Muscle layer of colon (tissue), 2 donors: ENCODE results near the gene CEBPG.

ENCODE experiments used
- H3K27ac ChIP-seq: one replicate; pipeline ENCODE4 v1.7.0; 2013; ENCODE audit warnings: low read depth, mild to moderate bottlenecking, low read length, moderate library complexity
- H3K27me3 ChIP-seq, 2 donors: one replicate each; pipeline ENCODE4 v1.7.0; 2013; ENCODE audit warnings: low read length in 2 of 2, mild to moderate bottlenecking in 2 of 2; ENCODE audit not compliant: insufficient read depth in 2 of 2, control insufficient read depth in 1 of 2
- H3K36me3 ChIP-seq: one replicate; pipeline ENCODE4 v1.7.0; 2013; ENCODE audit warnings: mild to moderate bottlenecking, low read length; ENCODE audit not compliant: insufficient read depth
- H3K4me1 ChIP-seq: one replicate; pipeline ENCODE4 v1.7.0; 2013; ENCODE audit warnings: mild to moderate bottlenecking, low read length; ENCODE audit not compliant: insufficient read depth
- H3K4me3 ChIP-seq, 2 donors: one replicate each; pipeline ENCODE4 v1.7.0; 2013; ENCODE audit warnings: low read length in 2 of 2, low read depth in 1 of 2, mild to moderate bottlenecking in 1 of 2, moderate library complexity in 1 of 2
- H3K9ac ChIP-seq: one replicate; pipeline ENCODE4 v1.7.0; 2013; ENCODE audit warnings: low read length
- H3K9me3 ChIP-seq: one replicate; pipeline ENCODE4 v1.7.0; 2013; ENCODE audit warnings: mild to moderate bottlenecking, low read length
- donor health status: abdominal sarcoma.
- donor health status: Adenocarcinoma of cecum.

The CEBPG gene

GRCh38 chr19:33405553-33406461 is 32.3 kb downstream of the CEBPG start:
- no peak overlapping the region for H3K9ac ChIP-seq
- no peaks in the 10 kb centered on the region for H3K27me3 ChIP-seq
- H3K27ac ChIP-seq, result no peak overlapping the region
- H3K36me3 ChIP-seq, result no peaks in the 10 kb centered on the region
- H3K9me3 ChIP-seq, result no peaks in the 10 kb centered on the region
- no peak overlapping the region for H3K4me3 ChIP-seq
- peaks cover 11% of the 10 kb centered on the region for H3K4me1 ChIP-seq

GRCh38 chr19:33406521-33407139 is 33.1 kb downstream of the CEBPG start:
- Histone ChIP-seq H3K4me1 (peaks cover 11% of the 10 kb centered on the region), H3K4me3 (no peak overlapping the region), H3K36me3 (no peaks in the 10 kb centered on the region), H3K27ac (no peak overlapping the region), H3K9me3 (no peaks in the 10 kb centered on the region), H3K9ac (no peak overlapping the region), H3K27me3 (no peaks in the 10 kb centered on the region)

GRCh38 chr19:33407140-33407551 is 33.6 kb downstream of the CEBPG start:
- Histone ChIP-seq H3K9ac (no peak overlapping the region), H3K4me3 (no peak overlapping the region), H3K27me3 (no peaks in the 10 kb centered on the region), H3K9me3 (no peaks in the 10 kb centered on the region), H3K36me3 (no peaks in the 10 kb centered on the region), H3K27ac (no peak overlapping the region), H3K4me1 (peaks cover 11% of the 10 kb centered on the region)

- H3K4me3 ChIP-seq, result no peak overlapping the region
- no peaks in the 10 kb centered on the region for H3K36me3 ChIP-seq
- no peaks in the 10 kb centered on the region for H3K27me3 ChIP-seq
- H3K9me3 ChIP-seq, result no peaks in the 10 kb centered on the region
- peaks cover 11% of the 10 kb centered on the region for H3K4me1 ChIP-seq
- no peak overlapping the region for H3K9ac ChIP-seq
- no peak overlapping the region for H3K27ac ChIP-seq
Observed at GRCh38 chr19:33407716-33408115, 34.2 kb downstream of the CEBPG start.

- no peak overlapping the region for H3K27ac ChIP-seq
- no peaks in the 10 kb centered on the region for H3K9me3 ChIP-seq
- peaks cover 11% of the 10 kb centered on the region for H3K4me1 ChIP-seq
- no peak overlapping the region for H3K4me3 ChIP-seq
- no peaks in the 10 kb centered on the region for H3K27me3 ChIP-seq
- H3K36me3 ChIP-seq, result no peaks in the 10 kb centered on the region
- no peak overlapping the region for H3K9ac ChIP-seq
Observed at GRCh38 chr19:33408116-33408515, 34.6 kb downstream of the CEBPG start.

GRCh38 chr19:33408538-33409434 is 35.3 kb downstream of the CEBPG start:
- H3K9ac ChIP-seq, result no peak overlapping the region
- H3K36me3 ChIP-seq, result no peaks in the 10 kb centered on the region
- H3K27me3 ChIP-seq, result no peaks in the 10 kb centered on the region
- no peaks in the 10 kb centered on the region for H3K9me3 ChIP-seq
- H3K4me3 ChIP-seq, result no peak overlapping the region
- no peak overlapping the region for H3K27ac ChIP-seq
- H3K4me1 ChIP-seq, result peaks cover 10% of the 10 kb centered on the region

- Histone ChIP-seq H3K27ac (no peak overlapping the region), H3K27me3 (no peaks in the 10 kb centered on the region), H3K36me3 (no peaks in the 10 kb centered on the region), H3K4me1 (peaks cover 5% of the 10 kb centered on the region), H3K4me3 (no peak overlapping the region), H3K9me3 (no peaks in the 10 kb centered on the region), H3K9ac (no peak overlapping the region)
Observed at GRCh38 chr19:33409906-33410685, 36.6 kb downstream of the CEBPG start.

- H3K4me1 ChIP-seq, result no peaks in the 10 kb centered on the region
- no peaks in the 10 kb centered on the region for H3K9me3 ChIP-seq
- H3K9ac ChIP-seq, result no peak overlapping the region
- no peaks in the 10 kb centered on the region for H3K27me3 ChIP-seq
- no peak overlapping the region for H3K27ac ChIP-seq
- H3K4me3 ChIP-seq, result no peak overlapping the region
- H3K36me3 ChIP-seq, result no peaks in the 10 kb centered on the region
Observed at GRCh38 chr19:33410915-33411401, 37.4 kb downstream of the CEBPG start.

GRCh38 chr19:33411621-33412180 is 38.2 kb downstream of the CEBPG start:
- Histone ChIP-seq H3K9ac (no peak overlapping the region), H3K27me3 (no peaks in the 10 kb centered on the region), H3K27ac (no peak overlapping the region), H3K4me1 (peaks cover 4% of the 10 kb centered on the region), H3K9me3 (no peaks in the 10 kb centered on the region), H3K4me3 (no peak overlapping the region), H3K36me3 (no peaks in the 10 kb centered on the region)

- H3K27me3 ChIP-seq, result no peaks in the 10 kb centered on the region
- H3K36me3 ChIP-seq, result no peaks in the 10 kb centered on the region
- H3K4me1 ChIP-seq, result peaks cover 13% of the 10 kb centered on the region
- H3K9me3 ChIP-seq, result no peaks in the 10 kb centered on the region
- no peak overlapping the region for H3K4me3 ChIP-seq
- no peak overlapping the region for H3K27ac ChIP-seq
- H3K9ac ChIP-seq, result no peak overlapping the region
Observed at GRCh38 chr19:33412601-33413425, 39.3 kb downstream of the CEBPG start.
